HG02852 (cell line): Measurements from ENCODE around the gene HERPUD2.
"Not testable (repeated sequence)": the region's sequence is repeated elsewhere in the genome, so short reads cannot be mapped to it uniquely, and the experiment has no call there.

ENCODE experiments used
- ATAC-seq: cut with Tn5 transposase; IDR thresholded peaks from one replicate; pipeline ENCODE4 v1.9.1; 2021; ENCODE audit warnings: mild to moderate bottlenecking, moderate library complexity; ENCODE audit not compliant: unreplicated experiment

Gene HERPUD2

GRCh38 chr7:35623381-35623780 is 71.6 kb downstream of the HERPUD2 start:
- ATAC-seq = no peak

DNA sequence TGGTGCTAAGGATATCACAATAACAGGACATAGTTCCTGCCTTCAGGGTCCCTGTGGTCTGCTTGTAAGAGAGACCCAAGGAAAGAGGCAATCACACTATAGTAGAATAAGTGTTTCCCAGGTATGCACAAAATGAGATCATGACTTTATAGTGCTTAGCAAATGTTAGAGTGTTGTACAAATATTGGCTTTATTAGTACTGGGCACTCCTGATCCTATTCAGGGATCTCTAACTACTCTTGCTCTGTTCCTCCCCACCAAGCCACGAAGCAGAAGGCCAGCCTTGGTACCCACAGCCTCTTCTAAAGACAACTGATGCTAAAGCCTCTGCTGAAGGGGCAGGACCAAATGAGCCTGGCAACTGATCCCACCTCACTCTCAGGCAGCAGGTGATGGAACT is 75.1 kb downstream of the HERPUD2 start:
- ATAC-seq = no peak

- no peak for ATAC-seq
Observed at GRCh38 chr7:35617041-35617440, 77.9 kb downstream of the HERPUD2 start.

DNA sequence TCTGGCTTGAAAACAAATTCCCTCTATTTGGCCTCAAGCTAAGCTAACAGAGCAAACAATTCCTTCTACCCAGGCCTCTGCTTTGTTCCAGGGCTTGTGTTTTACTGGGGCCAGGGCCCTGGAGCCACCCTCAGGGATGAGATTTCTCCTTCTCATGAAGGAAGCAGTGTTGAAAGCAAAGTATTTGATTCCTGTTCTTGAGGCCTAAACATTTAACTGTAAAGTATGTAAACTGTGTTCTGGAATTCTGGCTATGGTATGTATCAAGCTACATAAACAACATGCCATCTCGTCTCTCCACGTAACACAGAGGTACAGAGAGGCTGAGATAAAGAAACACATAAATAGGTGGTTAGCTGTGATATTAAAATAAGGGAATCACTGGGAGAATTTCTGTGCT is 81.8 kb downstream of the HERPUD2 start:
- ATAC-seq = no peak

- no peak for ATAC-seq
Observed at GRCh38 chr7:35605760-35606159, 89.2 kb downstream of the HERPUD2 start.

DNA sequence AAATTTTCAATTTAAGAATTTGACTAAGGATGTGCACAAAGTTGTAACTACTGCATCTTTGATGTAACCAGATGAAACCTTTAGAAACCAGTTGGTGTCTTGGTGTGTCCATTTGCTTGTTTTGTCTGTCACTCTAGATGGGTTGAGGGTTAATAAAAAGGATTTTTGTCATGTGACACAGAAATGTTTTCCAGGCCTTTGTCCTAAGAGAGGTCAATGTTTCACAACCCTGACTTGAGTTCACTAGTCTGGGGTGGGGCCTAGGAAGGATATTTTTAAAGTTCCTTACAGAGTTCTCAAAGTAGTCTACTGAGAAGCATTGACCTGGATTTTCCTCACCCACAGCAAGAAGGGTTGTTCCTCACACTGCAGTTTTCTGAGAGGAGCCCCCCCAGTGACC is 90.3 kb downstream of the HERPUD2 start:
- no peak for ATAC-seq

GRCh38 chr7:35599645-35600044 is 95.3 kb downstream of the HERPUD2 start:
- no peak for ATAC-seq

- no peak for ATAC-seq
Observed at GRCh38 chr7:35599061-35599460, 95.9 kb downstream of the HERPUD2 start.

DNA sequence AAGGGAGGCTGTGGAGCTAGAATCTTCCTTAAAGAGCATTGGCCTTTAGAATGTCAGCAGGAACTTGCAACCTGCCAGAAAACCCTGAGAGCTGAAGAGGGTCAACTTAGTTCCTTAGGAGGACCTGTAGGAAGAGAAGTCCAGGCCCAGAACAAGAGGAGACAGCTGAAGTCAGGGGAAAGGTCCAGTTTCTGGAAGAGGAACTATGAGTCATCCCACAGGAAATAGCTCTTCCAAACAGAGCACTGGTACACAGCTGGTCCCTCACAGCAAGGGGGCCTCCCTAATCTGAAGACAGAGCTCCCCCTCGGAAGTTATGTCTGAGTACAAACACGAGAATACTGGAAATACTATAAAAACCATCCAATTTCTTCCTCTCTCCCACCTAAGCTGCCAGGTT is 98.9 kb downstream of the HERPUD2 start:
- ATAC-seq = no peak

GRCh38 chr7:35593899-35594298 is 101.0 kb downstream of the HERPUD2 start:
- ATAC-seq = no peak

DNA sequence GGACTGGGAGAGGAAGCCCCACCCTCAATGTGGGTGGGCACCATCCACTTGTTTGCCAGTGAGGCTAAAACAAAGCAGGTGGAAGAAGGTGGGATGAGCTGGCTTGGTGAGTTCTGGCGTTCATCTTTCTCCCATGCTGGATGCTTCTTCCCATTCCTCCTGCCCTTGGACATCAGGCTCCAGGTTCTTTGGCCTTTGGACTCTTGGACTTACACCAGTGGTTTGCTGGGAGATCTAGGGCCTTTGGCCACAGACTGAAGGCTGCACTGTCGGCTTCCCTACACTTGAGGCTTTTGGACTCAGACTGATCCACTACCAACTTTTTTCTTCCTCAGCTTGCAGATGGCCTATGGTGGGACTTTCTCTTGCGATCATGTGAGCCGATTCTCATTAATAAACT is 106.3 kb downstream of the HERPUD2 start:
- ATAC-seq = no peak

- no peak for ATAC-seq
Observed at GRCh38 chr7:35584990-35585389, 109.9 kb downstream of the HERPUD2 start.

DNA sequence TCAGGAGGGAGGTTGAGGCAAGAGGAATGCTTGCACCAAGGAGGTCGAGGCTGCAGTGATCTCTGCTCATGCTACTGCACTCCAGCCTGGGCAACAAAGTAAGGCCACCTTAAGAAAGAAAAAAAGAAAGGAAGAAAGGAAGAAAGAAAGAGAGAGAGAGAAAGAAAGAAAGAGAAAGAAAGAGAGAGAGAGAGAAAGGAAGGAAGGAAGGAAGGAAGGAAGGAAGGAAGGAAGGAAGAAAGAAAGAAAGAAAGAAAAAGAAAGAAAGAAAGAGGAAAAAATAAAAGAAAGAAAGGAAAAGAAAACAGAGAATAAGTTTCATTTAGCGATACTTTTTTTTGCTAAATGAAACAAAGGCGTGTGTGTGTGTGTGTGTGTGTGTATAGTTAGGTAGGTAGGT is 110.4 kb downstream of the HERPUD2 start:
- not testable (repeated sequence) for ATAC-seq
